Sigmoid colon (tissue), 7 donors: Measurements from ENCODE around the gene C2CD4C. TPM values are rescaled to one million over a fixed set of nuclear protein-coding genes. Genes with fewer than 3 reads are reported as not detected.

Source experiments
- DNase-seq: peaks from one replicate; pipeline ENCODE4 v3.0.0-alpha.2; 2019
- H3K27ac ChIP-seq, 4 donors: fragments of 200-600 bp; sonication (generic); one replicate each; pipeline ENCODE4 v1.5.1; 2016 to 2019; ENCODE audit warnings: mild to moderate bottlenecking in 1 of 4
- H3K27me3 ChIP-seq, 3 donors: fragments of 200-600 bp; sonication (generic); one replicate each; pipeline ENCODE4 v1.5.1; 2019; ENCODE audit warnings: mild to moderate bottlenecking in 1 of 3
- H3K36me3 ChIP-seq, 4 donors: fragments of 200-600 bp; sonication (generic); one replicate each; pipeline ENCODE4 v1.5.1; 2016 to 2019
- H3K4me1 ChIP-seq, 4 donors: fragments of 200-600 bp; sonication (generic); one replicate each; pipeline ENCODE4 v1.5.1; 2017 to 2019
- H3K4me3 ChIP-seq, 4 donors: fragments of 200-600 bp; sonication (generic); one replicate each; pipeline ENCODE4 v1.5.1; 2017 to 2019; ENCODE audit warnings: mild to moderate bottlenecking in 2 of 4, moderate library complexity in 1 of 4
- H3K9me3 ChIP-seq, 4 donors: fragments of 200-600 bp in 3 of 4; sonication (generic) in 3 of 4; one replicate each; pipeline versions ENCODE4 v1.5.1 to v1.6.1; 2013 to 2019
- CTCF ChIP-seq, 4 experiments: fragments of 450-650 bp in 3 of 4; fragments of 200-600 bp in 1 of 4; IDR thresholded peaks; one replicate each; pipeline ENCODE4 v1.5.1; 2016 to 2019; ENCODE audit warnings: antibody characterized with exemption in 4 of 4, mild to moderate bottlenecking in 3 of 4, moderate library complexity in 2 of 4
- EP300 ChIP-seq, 4 donors: sonication (generic); formaldehyde crosslinking; IDR thresholded peaks; one replicate each; pipeline ENCODE4 v1.6.1; 2017; ENCODE audit warnings: antibody characterized with exemption in 4 of 4
- POLR2A ChIP-seq, 2 donors: fragments of 450-650 bp; IDR thresholded peaks; one replicate each; pipeline ENCODE4 v1.6.1; 2016; ENCODE audit warnings: antibody characterized with exemption in 2 of 2, mild to moderate bottlenecking in 2 of 2, moderate library complexity in 2 of 2
- POLR2AphosphoS5 ChIP-seq, 4 donors: sonication (generic); formaldehyde crosslinking; IDR thresholded peaks; one replicate each; pipeline ENCODE4 v1.6.1; 2017; ENCODE audit warnings: antibody characterized with exemption in 4 of 4
- WGBS, 2 donors: extraction: QIAGEN DNeasy Blood & Tissue Kit; methylation state at CpG; one replicate each; pipeline ENCODE4 v1.1.7; 2013; 5-methylcytosine and 5-hydroxymethylcytosine counted together
- intact Hi-C: fragments of 100-400 bp; cut with DNase I; formaldehyde crosslinking; loops from one replicate; pipeline ENCODE4 v1.15.1; 2023
- polyA plus RNA-seq, 3 donors: library from polyadenylated mRNA; stranded (reverse); fragments of 200-250 nt; gene quantifications; one replicate each; pipeline ENCODE4 v1.2.3, GENCODE V29; 2013
- total RNA-seq, 4 donors: library from RNA; depleted of rRNA; stranded (reverse); fragments of >200 nt; gene quantifications; one replicate each; pipeline ENCODE4 v1.1.0, GENCODE V29; 2016
- donor health status: healthy with polysubstance abuse.
- donor health status: Bipolar disorder and iron deficiency.
- donor health status: healthy.

Gene C2CD4C
- total and polyA plus RNA-seq, 7 donors, result under 0.01 to 1.2 (median 0.76) TPM; not detected in 1

GRCh38 chr19:438416-438958, 29.5 kb upstream of the C2CD4C start:
- H3K27ac ChIP-seq, result no peak overlapping the region
- H3K9me3 ChIP-seq, result no peaks in the 10 kb centered on the region
- no peak for DNase-seq
- no peaks in the 10 kb centered on the region for H3K4me1 ChIP-seq
- TF ChIP-seq POLR2A (IDR thresholded peaks at IDR 0.05), result no peak
- no peak for TF ChIP-seq EP300 (IDR thresholded peaks at IDR 0.05)
- no peak for TF ChIP-seq POLR2AphosphoS5 (IDR thresholded peaks at IDR 0.05)
- TF ChIP-seq CTCF (IDR thresholded peaks at IDR 0.05), result no peak
- intact Hi-C loops, result no loop called here
- peaks cover 0 to 20% (median 0%) of the 10 kb centered on the region in 4 donors for H3K36me3 ChIP-seq
- WGBS, 2 donors, result 73 to 74% methylated on average over 29 of the region's 29 CpGs
- H3K4me3 ChIP-seq, result no peak overlapping the region
- no peaks in the 10 kb centered on the region for H3K27me3 ChIP-seq

GRCh38 chr19:437041-437440, 28.1 kb upstream of the C2CD4C start:
- WGBS, 2 donors, result 81 to 87% methylated on average over 22 of the region's 22 CpGs
- Histone ChIP-seq H3K36me3 (peaks cover 0 to 20% (median 0%) of the 10 kb centered on the region in 4 donors), H3K27me3 (no peaks in the 10 kb centered on the region), H3K4me1 (no peaks in the 10 kb centered on the region), H3K9me3 (no peaks in the 10 kb centered on the region), H3K27ac (no peak overlapping the region), H3K4me3 (no peak overlapping the region)
- DNase-seq, result no peak
- no peak for TF ChIP-seq POLR2A (IDR thresholded peaks at IDR 0.05)
- intact Hi-C loops, result no loop called here

GRCh38 chr19:436413-436950, 27.5 kb upstream of the C2CD4C start:
- intact Hi-C loops, result no loop called here
- TF ChIP-seq POLR2AphosphoS5 (IDR thresholded peaks at IDR 0.05), result no peak
- H3K4me1 ChIP-seq, result no peaks in the 10 kb centered on the region
- no peaks in the 10 kb centered on the region for H3K27me3 ChIP-seq
- no peak overlapping the region for H3K4me3 ChIP-seq
- no peak for DNase-seq
- no peaks in the 10 kb centered on the region for H3K9me3 ChIP-seq
- 88 to 90% methylated on average over 29 of the region's 29 CpGs for WGBS, 2 donors
- no peak overlapping the region for H3K27ac ChIP-seq
- peaks cover 0 to 20% (median 0%) of the 10 kb centered on the region in 4 donors for H3K36me3 ChIP-seq

GRCh38 chr19:435707-436412, 26.9 kb upstream of the C2CD4C start:
- no peaks in the 10 kb centered on the region for H3K27me3 ChIP-seq
- intact Hi-C loops, result no loop called here
- peaks cover 0 to 20% (median 0%) of the 10 kb centered on the region in 4 donors for H3K36me3 ChIP-seq
- H3K27ac ChIP-seq, result no peak overlapping the region
- 80 to 81% methylated on average over 33 of the region's 33 CpGs for WGBS, 2 donors
- no peak overlapping the region for H3K4me3 ChIP-seq
- no peaks in the 10 kb centered on the region for H3K9me3 ChIP-seq
- H3K4me1 ChIP-seq, result no peaks in the 10 kb centered on the region
- DNase-seq, result no peak
- TF ChIP-seq POLR2A (IDR thresholded peaks at IDR 0.05) (no peak), EP300 (IDR thresholded peaks at IDR 0.05) (no peak), CTCF (IDR thresholded peaks at IDR 0.05) (no peak), POLR2AphosphoS5 (IDR thresholded peaks at IDR 0.05) (no peak)

GRCh38 chr19:435056-435706, 26.2 kb upstream of the C2CD4C start:
- Histone ChIP-seq H3K4me1 (no peaks in the 10 kb centered on the region), H3K4me3 (no peak overlapping the region), H3K27ac (no peak overlapping the region), H3K27me3 (no peaks in the 10 kb centered on the region), H3K9me3 (no peaks in the 10 kb centered on the region), H3K36me3 (peaks cover 0 to 24% (median 0%) of the 10 kb centered on the region in 4 donors)
- intact Hi-C loops, result no loop called here
- no peak for TF ChIP-seq EP300 (IDR thresholded peaks at IDR 0.05)
- TF ChIP-seq POLR2A (IDR thresholded peaks at IDR 0.05), result no peak
- no peak for TF ChIP-seq CTCF (IDR thresholded peaks at IDR 0.05)
- TF ChIP-seq POLR2AphosphoS5 (IDR thresholded peaks at IDR 0.05), result no peak
- no peak for DNase-seq
- WGBS, 2 donors, result 73 to 89% methylated on average over 26 of the region's 26 CpGs
